GM18951 (cell line): ENCODE measurements around the gene TEX264.

Source experiments
- POLR2A ChIP-seq: IDR thresholded peaks from 4 replicates; pipeline ENCODE4 v1.6.1; 2011; ENCODE audit warnings: mild to moderate bottlenecking; ENCODE audit not compliant: insufficient read length, insufficient read depth; ENCODE audit errors: extremely low read depth
- in situ Hi-C: fragments of 300-500 bp; cut with MboI; formaldehyde crosslinking; loops from one replicate; pipeline ENCODE4 v1.12.0; 2022; ENCODE audit warnings: low sequenced_read_pairs, mixed read lengths, inconsistent platforms; ENCODE audit not compliant: unreplicated experiment

TEX264 gene

GRCh38 chr3:51709675-51710074, 38.6 kb downstream of the TEX264 start:
- in situ Hi-C loops, result loop anchor here (10.0 kb wide), 1 partner anchor 95 kb away; no protein-coding TSS in a partner anchor
- TF ChIP-seq POLR2A, result no peak

- no peak for TF ChIP-seq POLR2A
Observed at GRCh38 chr3:51710631-51711351, 39.7 kb downstream of the TEX264 start.

GRCh38 chr3:51711352-51712037, 40.4 kb downstream of the TEX264 start:
- TF ChIP-seq POLR2A, result no peak
- in situ Hi-C loops, result loop anchor here (10.0 kb wide), 1 partner anchor 93 kb away; no protein-coding TSS in a partner anchor

More at GRCh38 chr3:51710631-51711351, 39.7 kb downstream of the TEX264 start:
- in situ Hi-C loops, result loop anchor here (10.0 kb wide), 1 partner anchor 94 kb away; no protein-coding TSS in a partner anchor

- no peak for TF ChIP-seq POLR2A
- in situ Hi-C loops, result loop anchor here (10.0 kb wide), 1 partner anchor 93 kb away; no protein-coding TSS in a partner anchor
Observed at GRCh38 chr3:51712038-51712420, 41.0 kb downstream of the TEX264 start.

- TF ChIP-seq POLR2A, result no peak
Observed at GRCh38 chr3:51712511-51712931, 41.5 kb downstream of the TEX264 start.

GRCh38 chr3:51712963-51713362, 41.9 kb downstream of the TEX264 start:
- no peak for TF ChIP-seq POLR2A
- in situ Hi-C loops, result loop anchor here (10.0 kb wide), 1 partner anchor 92 kb away; no protein-coding TSS in a partner anchor

More at GRCh38 chr3:51712511-51712931, 41.5 kb downstream of the TEX264 start:
- in situ Hi-C loops, result loop anchor here (10.0 kb wide), 1 partner anchor 92 kb away; no protein-coding TSS in a partner anchor

GRCh38 chr3:51715231-51715976, 44.4 kb downstream of the TEX264 start:
- TF ChIP-seq POLR2A, result no peak
- in situ Hi-C loops, result loop anchor here (10.0 kb wide), 1 partner anchor 89 kb away; no protein-coding TSS in a partner anchor

GRCh38 chr3:51715977-51716294, 44.9 kb downstream of the TEX264 start:
- in situ Hi-C loops, result loop anchor here (10.0 kb wide), 1 partner anchor 89 kb away; no protein-coding TSS in a partner anchor
- TF ChIP-seq POLR2A, result no peak

GRCh38 chr3:51716805-51717204, 45.8 kb downstream of the TEX264 start:
- in situ Hi-C loops, result loop anchor here (10.0 kb wide), 1 partner anchor 88 kb away; no protein-coding TSS in a partner anchor
- no peak for TF ChIP-seq POLR2A

GRCh38 chr3:51717446-51717845, 46.4 kb downstream of the TEX264 start:
- in situ Hi-C loops, result loop anchor here (10.0 kb wide), 1 partner anchor 87 kb away; no protein-coding TSS in a partner anchor
- TF ChIP-seq POLR2A, result no peak

- in situ Hi-C loops, result loop anchor here (10.0 kb wide), 1 partner anchor 87 kb away; no protein-coding TSS in a partner anchor
- TF ChIP-seq POLR2A, result no peak
Observed at GRCh38 chr3:51717947-51718346, 46.9 kb downstream of the TEX264 start.

- in situ Hi-C loops, result loop anchor here (10.0 kb wide), 1 partner anchor 86 kb away; no protein-coding TSS in a partner anchor
- TF ChIP-seq POLR2A, result no peak
Observed at GRCh38 chr3:51718547-51719409, 47.7 kb downstream of the TEX264 start.

GRCh38 chr3:51719410-51720025, 48.5 kb downstream of the TEX264 start:
- in situ Hi-C loops, result loop anchor here (10.0 kb wide), 1 partner anchor 85 kb away; no protein-coding TSS in a partner anchor
- TF ChIP-seq POLR2A, result no peak
